Measurements from ENCODE around the gene FZD10.

DNA sequence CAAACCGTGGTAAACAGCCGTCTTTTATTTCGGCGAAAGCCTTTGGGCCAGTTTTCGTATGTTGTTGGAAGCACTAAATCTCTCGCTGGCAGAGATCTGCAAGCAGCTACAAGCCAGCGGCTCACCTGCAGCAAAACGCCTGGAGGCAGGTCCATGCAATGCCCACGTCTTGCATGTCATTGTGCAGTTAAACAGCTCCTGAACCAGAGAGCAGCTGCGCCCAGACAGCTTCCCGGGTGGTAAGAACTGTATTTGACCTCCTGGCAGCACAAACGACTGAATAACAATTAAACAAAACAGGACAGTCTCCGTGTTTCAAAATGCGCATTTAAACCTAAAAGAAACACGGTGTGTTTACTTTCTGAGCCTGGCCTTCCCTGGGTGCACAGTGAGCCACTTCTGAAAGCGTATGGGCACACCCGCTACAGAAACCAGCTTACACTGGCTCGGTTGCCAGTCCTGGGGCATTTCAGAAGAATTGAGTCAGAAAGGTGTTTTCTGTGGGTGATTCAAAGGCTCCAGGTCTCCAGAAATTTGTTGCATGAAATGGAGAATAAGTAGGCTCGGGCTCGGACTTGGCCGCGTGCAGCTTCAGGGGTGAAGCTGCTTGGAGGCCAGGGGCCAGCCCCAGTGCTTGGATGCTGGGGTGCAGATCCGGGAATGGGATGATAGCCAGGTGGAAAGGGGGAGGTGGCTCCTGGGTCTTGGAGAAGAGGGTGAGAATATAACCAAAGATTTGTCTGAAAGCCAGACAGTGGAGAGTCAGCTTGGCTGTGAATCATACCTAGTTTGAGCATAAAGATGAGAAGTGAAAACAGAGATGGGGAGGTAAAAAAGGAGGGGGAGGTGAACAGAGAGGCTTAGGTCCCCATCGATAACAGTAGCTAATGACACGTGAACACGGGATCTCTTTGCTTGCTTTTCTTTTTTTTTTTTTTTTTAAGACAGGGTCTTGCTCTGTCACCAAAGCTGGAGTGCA lies 24.9 kb upstream of the FZD10 start:
- TF ChIP-seq TAF1 (IDR thresholded peaks at IDR 0.05; ENCODE audit: low read depth, low read length) = no peak
- no peak for TF ChIP-seq NANOG (IDR thresholded peaks at IDR 0.05; ENCODE audit: insufficient read depth, low read depth, low read length, poor library complexity, severe bottlenecking)
- TF ChIP-seq BRCA1 (IDR thresholded peaks at IDR 0.05; ENCODE audit: low read depth, low read length) = no peak
- TF ChIP-seq, protein P1, sequence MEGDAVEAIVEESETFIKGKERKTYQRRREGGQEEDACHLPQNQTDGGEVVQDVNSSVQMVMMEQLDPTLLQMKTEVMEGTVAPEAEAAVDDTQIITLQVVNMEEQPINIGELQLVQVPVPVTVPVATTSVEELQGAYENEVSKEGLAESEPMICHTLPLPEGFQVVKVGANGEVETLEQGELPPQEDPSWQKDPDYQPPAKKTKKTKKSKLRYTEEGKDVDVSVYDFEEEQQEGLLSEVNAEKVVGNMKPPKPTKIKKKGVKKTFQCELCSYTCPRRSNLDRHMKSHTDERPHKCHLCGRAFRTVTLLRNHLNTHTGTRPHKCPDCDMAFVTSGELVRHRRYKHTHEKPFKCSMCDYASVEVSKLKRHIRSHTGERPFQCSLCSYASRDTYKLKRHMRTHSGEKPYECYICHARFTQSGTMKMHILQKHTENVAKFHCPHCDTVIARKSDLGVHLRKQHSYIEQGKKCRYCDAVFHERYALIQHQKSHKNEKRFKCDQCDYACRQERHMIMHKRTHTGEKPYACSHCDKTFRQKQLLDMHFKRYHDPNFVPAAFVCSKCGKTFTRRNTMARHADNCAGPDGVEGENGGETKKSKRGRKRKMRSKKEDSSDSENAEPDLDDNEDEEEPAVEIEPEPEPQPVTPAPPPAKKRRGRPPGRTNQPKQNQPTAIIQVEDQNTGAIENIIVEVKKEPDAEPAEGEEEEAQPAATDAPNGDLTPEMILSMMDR (IDR thresholded peaks at IDR 0.05; ENCODE audit: control extremely low read depth in 1 of 3, insufficient read depth in 1 of 3, low read depth in 1 of 3, low read length in 3 of 3) = no peak
- no peak for TF ChIP-seq KDM1A (IDR thresholded peaks at IDR 0.05; ENCODE audit: borderline replicate concordance, low read length)
- no peak for TF ChIP-seq EP300 (IDR thresholded peaks at IDR 0.05; ENCODE audit: borderline replicate concordance in 1 of 2, low read depth in 2 of 2, low read length in 2 of 2)
- TF ChIP-seq, protein P2, sequence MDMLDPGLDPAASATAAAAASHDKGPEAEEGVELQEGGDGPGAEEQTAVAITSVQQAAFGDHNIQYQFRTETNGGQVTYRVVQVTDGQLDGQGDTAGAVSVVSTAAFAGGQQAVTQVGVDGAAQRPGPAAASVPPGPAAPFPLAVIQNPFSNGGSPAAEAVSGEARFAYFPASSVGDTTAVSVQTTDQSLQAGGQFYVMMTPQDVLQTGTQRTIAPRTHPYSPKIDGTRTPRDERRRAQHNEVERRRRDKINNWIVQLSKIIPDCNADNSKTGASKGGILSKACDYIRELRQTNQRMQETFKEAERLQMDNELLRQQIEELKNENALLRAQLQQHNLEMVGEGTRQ (IDR thresholded peaks at IDR 0.05; ENCODE audit: low read length) = no peak
- TF ChIP-seq SP2 (IDR thresholded peaks at IDR 0.05; ENCODE audit: low read length) = no peak
